Measurements from ENCODE around the gene BMP2.

DNA sequence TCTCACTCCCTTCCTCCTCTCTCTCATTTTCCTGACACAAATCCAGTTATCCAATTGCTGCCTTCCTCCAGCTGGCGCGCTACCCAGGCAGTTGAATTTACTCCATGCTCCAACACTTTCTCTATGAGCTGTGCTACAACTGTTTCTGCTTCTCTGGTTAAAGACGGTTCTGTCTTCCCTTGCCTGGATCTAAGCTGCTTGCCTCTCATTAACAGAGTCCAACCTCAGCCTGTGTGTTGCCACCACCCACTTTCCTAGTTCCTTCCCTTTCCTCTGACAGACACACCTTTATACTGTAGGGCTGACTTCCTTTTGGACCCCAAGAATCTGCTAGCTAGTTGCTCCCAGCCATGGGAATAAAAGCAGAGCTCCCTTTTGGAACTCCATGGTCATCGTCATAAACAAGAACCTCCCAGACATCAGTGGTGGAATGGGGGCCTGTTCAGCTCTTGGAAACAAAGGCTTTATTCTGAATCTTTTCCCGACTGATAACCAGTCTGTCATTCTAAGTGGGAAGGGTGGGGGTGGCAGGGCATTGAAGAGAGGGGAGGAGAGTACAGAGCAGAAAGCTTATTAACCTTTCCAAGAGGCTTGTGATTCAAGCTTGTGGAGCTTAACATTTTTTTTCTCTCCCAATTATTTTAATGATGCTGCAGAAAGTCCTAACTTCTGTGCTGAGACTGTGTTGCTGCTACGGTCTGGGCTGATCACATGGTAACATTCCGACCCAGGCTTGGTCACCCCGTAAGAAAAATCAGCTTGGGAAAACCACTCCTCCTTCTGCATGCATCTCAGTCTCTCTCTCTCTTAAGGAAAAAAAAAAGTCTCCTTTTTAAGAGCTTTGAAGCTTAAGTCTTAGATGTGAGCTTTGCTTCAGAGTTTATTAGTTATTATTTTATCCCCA lies 31.3 kb upstream of the BMP2 start:
- TF ChIP-seq, protein P1, sequence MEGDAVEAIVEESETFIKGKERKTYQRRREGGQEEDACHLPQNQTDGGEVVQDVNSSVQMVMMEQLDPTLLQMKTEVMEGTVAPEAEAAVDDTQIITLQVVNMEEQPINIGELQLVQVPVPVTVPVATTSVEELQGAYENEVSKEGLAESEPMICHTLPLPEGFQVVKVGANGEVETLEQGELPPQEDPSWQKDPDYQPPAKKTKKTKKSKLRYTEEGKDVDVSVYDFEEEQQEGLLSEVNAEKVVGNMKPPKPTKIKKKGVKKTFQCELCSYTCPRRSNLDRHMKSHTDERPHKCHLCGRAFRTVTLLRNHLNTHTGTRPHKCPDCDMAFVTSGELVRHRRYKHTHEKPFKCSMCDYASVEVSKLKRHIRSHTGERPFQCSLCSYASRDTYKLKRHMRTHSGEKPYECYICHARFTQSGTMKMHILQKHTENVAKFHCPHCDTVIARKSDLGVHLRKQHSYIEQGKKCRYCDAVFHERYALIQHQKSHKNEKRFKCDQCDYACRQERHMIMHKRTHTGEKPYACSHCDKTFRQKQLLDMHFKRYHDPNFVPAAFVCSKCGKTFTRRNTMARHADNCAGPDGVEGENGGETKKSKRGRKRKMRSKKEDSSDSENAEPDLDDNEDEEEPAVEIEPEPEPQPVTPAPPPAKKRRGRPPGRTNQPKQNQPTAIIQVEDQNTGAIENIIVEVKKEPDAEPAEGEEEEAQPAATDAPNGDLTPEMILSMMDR (IDR thresholded peaks at IDR 0.05): no peak
- TF ChIP-seq POLR2A (IDR thresholded peaks at IDR 0.05): peak in 1 of 2 donors; percentile 46

All from thyroid gland (tissue), 4 donors.